Measurements from ENCODE around the gene RGL3.
"Not testable (repeated sequence)": the region's sequence is repeated elsewhere in the genome, so short reads cannot be mapped to it uniquely, and the experiment has no call there.

The RGL3 gene

DNA sequence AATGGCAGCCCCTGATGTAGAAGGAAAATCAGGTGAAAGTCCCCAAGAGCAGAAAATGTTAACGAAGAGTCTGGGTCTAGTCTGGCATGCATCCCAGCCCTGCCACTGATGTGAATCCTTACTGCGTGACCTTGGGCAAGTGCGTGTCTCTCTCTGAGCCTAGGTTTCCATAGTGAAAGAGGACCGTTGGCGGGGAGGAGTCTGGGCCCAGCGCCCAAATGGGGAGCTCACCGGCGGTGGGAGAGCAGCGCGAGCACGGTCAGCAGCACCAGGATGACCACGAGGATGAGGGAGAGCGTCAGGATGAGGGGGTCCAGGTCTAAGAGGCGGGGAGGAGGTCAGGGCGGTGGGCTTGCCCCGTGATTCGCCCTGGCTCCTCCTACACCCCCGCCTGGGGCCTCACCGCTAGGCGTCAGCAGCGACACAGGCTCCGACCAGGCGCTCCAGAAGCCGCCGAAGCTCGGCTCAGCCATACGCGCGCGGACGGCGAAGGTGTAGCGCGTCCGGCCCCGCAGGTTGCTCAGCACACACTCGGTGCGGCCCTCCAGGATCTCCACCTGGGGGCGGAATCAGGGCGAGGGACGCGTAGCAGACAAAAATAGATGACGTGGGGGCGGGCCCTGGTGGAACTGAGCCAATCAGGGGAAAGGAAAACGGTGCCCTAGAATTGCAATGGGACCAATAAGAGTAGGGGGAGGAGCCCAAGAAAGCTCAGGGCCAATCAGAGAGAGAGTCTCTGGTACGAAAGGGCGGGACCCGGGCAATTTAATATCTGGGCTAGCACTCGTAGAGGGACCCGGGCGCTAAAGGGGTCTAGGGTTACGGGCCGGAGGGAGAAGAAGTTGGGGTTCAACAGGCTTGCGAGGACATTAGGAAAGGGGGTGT lies 38.2 kb downstream of the RGL3 start:
- DNase-seq: peak; percentile 95

DNA sequence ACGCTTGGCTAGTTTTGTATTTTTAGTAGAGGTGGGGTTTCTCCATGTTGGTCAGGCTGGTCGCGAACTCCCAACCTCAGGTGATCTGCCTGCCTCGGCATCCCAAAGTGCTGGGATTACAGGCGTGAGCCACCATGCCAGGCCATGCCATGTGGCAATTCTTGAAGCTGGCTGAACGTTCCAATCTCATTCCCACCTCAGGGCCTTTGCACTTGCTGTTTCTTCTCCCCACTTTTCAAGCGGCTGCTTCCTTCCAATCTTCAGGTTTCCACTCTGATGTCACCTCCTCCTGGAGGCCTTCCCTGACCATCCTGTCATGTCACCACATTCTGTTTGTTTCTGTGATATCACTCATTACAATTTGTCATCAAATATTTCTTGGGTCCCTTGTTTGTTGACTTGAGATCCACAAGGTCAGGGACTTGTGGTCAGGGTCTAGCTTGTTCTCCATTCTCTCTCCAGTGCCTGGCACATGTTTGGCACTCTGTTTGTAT lies 39.2 kb downstream of the RGL3 start:
- DNase-seq: no peak

DNA sequence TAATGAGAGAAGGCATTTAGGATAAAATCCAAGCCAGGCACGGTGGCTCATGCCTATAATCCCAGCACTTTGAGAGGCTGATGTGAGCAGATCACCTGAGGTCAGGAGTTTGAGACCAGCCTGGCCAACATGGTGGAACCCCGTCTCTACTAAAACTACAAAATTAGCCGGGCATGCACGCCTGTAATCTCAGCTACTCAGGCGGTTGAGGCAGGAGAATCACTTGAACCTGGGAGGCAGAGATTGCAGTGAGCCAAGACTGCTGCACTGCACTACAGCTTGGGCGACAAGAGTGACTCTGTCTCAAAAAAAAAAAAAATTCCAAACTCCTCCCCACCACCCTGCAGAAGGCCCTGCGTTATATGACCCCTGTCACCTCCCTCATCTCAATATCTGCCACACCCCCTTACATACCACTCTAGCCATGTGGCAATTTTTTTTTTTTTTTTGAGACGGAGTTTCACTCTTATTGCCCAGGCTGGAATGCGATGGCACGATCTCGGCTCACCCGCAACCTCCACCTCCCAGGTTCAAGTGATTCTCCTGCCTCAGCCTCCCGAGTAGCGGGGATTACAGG lies 39.8 kb downstream of the RGL3 start:
- DNase-seq: not testable (repeated sequence)

DNA sequence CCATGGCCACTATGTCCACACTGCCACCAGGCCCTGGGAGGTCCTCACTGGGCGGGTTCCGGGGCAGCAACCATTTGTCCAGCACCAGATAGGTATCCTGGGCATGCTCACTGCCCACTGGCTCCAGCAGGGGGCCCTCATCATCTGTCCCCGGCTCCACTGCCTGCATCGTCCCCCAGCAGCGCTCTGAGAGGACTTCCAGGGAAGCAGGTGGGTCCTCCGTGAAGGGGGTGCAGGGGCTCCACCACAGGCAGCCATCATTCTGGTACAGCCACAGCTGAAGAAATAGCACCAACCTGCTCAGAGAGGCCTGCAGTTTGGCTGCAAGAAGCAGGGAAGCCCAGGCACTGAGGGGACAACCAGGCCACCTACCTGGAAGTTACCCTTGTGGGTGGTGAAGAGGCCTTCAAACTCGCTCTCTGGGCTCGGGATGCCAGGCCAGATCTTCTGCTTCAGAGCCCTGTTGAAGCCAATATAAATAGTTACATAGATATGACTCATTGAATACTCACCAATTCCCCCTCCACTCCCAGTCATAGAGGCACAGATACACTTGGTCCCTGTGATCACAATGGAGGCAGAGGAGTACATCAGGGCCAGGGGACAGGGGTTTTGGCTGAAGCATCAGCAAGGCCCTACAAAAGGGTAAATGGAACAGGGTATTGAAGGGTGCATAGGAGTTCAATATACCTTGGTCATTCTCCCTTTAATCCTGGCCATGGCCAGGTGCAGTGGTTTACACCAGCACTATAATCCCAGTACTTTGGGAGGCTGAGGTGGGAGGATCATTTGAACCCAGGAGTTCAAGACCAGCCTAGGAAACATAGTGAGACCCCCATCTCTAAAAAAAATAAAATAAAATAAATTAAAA lies 40.6 kb downstream of the RGL3 start:
- peak; percentile 82 for DNase-seq

DNA sequence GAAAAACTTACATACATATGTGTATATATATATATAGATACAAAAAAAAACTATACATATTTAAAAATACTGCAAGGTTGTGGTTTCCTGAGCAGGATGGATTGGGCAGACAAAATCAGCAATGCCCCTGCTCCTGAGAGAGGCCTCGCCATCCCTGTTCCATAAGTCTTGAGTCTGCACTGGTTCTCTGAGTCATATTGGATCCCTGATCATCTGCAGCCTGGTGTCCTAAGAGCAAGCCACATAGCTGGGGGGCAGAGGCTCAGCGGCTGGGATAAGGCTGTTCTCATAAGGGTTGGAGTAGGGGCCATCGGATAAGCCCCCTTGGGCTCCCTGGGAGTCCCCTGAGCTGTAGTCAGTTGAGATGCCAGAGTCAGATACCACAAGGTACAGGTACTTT lies 41.4 kb downstream of the RGL3 start:
- no peak for DNase-seq

DNA sequence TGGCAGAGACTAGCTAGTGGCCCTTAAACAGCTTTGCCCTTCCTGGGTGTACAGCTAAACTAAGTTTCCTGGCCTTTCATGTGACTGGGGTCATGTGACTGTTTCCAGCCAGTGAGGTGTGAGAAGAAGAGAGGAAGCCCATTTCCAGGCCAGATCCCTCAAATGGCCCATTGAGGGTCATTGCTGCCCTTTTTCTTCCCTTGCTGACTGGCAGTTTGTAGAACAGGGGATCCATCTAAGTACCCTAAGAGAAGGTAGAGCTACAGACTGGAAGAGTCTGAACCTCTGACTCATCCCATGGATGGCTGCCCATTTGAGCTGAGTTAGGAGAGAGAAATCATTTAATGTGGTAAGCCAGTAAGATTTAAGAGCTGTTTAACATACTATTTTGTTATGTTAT lies 41.9 kb downstream of the RGL3 start:
- DNase-seq: peak; percentile 91

DNA sequence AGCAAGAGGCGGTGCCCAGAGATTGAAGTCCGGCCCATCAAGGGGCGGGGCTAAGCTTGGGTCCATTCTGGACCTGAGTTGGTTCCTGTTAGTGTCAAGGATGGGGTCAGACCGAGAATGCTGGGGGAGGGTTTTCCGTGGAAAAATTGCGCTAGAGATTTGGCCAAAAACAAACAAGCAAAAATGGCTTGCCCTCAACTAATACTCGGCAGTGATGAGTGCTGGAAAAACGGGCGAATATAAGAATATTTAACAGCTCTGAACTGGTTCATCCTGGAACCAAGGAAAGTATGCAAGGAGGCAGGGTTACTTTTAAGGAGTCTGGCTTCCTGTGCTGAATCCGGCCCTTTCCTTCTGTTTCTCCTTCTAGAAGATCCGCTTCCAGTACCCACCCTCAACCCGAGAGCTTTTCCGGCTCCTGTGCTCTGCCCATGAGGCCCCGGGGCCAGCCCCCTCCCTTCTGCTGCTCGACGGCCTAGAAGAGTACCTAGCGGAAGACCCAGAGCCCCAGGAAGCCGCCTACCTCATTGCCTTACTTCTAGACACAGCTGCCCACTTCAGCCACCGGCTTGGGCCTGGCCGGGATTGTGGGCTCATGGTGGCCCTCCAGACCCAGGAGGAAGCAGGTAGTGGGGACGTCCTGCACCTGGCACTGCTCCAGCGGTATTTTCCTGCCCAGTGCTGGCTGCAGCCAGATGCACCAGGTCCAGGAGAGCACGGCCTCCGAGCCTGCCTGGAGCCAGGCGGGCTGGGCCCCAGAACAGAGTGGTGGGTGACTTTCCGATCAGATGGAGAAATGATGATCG lies 43.8 kb downstream of the RGL3 start:
- no peak for DNase-seq

DNA sequence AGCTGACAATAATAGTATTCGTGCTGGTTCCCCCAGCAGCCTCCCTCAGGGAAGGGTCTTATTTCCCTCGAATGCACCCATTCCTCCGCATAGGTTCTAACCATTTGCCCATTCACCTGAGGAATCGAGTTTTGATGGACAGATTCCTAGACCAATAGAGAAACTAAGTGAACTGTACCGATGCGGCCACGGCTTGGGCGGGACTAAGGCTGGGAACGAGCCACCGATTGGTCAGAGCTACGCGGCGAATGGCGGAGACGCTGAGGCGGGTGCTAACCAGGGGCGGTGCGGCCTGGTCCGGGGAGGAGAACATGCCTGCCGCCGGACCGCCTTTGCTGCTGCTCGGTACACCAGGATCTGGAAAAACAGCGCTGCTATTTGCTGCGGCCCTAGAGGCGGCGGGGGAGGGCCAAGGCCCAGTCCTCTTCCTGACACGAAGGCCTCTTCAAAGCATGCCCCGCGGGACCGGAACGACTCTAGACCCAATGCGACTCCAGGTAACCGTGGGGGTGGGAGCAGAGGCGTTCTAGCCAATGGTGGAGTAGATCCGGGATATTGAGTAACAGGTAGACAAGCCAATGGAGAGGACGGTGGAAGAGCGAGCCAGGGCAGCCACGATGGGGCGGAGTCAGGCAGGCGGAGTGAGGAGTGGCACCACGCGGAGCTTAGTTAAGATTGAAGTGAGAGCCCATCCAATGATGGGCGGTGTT lies 44.5 kb downstream of the RGL3 start, which contains the start of gene SWSAP1:
SWSAP1 (plus strand) TSS at position 234 of the 710 bp plus-strand sequence; CDS start at position 249, 15 bp downstream.
- DNase-seq: peak; percentile 99

DNA sequence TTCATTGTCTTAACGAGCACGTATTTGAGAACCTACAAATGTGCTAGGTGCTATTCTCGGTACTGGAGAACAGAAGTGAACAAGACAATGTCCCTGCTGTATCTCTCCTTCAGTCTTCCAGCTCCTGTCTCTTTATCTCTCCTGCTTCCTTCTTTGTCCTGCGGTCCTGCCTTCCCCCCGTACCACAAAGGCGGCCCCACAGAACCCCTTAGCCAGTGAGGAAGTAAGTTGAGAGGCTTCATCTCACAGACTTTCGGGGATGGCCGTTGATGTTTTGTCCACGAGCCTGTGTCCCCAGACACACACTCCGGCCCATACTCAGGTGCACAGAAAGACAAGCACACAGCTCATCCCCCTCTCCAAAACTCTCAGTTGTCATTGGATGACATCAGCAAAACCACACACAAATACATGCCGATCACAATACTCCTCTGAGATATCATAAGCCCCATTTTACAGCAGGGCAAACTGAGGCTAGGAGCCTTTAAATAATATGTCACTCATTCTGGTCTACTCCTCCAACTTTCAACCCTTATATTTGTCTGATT lies 45.2 kb downstream of the RGL3 start:
- DNase-seq: no peak

DNA sequence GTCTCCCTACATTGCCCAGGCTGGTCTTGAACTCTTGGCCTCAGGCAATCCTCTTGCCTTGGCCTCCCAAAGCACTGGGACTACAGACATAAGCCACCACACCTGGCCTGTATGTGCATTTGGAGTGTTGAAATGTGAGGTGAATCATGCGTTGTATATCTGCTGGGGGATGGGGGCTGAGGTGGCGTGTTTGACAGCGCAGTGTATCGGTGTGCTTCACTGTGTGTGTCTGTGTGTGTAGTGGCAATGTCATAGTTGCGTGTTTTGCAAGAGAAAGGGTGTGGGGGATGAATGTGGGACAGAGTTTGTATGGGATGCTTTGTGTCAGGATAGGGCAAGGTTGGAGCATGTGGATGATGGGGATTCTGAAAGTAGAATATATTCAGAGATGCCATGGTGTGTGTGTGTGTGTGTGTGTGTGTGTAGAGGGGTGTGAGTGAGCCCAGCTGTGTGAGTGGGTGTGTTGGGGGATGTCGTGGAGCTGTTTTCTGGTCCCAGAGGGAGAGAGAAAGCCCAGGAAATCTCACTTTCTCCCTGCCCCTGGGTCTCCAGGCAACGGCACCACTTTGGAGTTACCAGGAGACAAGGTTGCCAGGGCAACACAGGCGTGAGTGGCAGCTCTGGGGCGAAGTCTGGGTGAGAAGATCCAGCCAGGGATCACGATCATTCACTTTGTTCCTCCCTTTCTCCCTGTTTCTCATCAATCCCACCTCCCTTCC lies 45.8 kb downstream of the RGL3 start:
- peak; percentile 14 for DNase-seq

DNA sequence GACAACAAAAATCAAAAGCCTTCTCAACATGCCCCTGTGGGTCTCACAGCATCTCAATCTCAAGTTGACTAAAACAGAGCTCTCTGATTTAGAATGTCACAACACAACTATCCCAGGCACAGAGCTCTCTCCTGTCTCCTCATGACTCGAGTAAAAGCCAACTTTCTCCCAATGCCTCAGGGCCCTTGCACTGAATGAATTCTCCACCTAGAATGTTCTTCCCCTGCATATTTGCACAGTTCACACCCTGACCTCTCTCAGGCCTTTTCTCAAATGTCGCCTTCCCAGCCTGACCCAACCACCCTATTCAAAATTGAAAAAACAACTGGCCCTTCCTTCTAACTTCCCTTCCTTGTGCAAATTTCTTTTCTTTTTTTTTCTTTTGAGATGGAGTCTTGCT lies 48.4 kb downstream of the RGL3 start:
- no peak for DNase-seq

DNA sequence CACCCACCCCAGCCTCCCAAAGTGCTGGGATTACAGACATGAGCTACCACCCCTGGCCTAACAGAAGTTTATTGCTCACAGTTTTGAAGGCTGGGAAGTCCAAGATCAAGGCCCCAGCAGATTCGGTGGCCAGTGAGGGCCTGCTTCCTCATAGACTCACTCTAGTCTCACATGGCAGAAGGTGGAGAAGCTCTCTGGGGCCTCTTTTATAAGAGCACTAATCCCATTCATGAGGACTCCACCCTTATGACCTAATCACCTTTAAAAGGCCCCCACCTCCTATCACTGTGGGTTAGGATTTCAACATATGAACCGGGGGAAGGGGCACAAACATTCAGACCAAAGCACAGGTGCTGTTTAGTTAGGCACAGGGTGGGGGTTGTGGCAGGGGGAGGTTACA lies 51.6 kb downstream of the RGL3 start:
- DNase-seq: no peak

DNA sequence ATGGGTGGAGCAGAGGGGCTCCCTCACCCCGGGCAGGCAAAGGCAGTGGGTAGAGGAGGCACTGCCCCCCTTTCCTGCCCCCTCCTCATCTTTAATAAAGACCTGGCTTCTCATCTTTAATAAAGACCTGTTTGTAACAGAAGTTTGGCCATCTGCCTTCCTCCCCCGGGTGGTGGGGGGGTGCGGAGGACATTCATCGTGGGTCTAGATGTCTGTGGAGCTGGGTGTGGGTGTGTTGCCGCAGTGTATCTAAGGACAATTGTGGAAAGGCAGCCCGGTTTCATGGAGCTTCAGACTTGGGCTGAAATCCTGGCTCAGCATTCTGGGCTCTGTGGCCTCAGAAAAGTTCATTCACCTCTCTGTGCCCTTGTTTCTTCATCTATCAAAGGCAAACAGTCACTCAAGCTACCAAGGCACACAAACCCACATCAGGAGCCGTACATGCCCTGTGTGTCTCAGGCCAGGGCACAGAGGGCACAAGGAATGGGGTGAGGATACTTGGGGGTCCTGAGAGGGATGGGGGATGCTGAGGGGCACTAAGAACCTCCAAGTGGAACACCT lies 53.5 kb downstream of the RGL3 start:
- DNase-seq: no peak

DNA sequence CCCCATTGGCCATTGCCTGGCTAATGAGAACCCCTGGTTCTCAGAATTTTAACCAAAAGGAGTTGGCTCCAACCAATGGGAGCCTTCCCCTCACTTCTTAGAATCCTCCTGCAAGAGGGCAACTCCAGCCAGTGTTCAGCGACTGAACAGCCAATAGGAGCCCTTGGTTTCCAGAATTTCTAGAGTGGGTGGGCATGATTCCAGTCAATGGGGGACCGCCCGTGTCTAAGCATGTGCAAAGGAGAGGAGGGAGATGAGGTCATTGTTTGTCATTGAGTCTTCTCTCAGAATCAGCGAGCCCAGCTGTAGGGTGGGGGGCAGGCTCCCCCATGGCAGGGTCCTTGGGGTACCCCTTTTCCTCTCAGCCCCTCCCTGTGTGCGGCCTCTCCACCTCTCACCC lies 54.2 kb downstream of the RGL3 start:
- DNase-seq: no peak

DNA sequence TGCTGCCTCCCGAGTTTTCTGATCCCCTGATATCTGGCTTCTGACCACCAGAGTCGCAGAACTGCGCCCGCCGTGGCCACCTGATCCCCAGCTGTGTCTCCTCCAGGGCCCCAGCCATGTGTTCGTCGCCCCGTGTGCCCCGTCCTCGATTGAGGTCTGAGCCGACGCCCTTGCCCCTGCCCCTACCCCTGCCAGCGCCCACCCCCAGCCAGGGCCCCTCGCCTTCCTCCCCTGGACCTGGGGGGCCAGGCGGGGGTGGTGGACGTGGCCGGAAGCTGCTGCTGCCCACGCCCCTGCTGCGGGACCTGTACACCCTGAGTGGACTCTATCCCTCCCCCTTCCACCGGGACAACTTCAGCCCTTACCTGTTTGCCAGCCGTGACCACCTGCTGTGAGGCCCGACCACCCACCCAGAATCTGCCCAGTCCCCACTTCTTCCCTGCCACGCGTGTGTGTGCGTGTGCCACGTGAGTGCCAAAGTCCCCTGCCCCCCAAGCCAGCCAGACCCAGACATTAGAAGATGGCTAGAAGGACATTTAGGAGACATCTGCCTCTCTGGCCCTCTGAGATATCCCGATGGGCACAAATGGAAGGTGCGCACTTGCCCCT lies 54.7 kb downstream of the RGL3 start:
- no peak for DNase-seq

DNA sequence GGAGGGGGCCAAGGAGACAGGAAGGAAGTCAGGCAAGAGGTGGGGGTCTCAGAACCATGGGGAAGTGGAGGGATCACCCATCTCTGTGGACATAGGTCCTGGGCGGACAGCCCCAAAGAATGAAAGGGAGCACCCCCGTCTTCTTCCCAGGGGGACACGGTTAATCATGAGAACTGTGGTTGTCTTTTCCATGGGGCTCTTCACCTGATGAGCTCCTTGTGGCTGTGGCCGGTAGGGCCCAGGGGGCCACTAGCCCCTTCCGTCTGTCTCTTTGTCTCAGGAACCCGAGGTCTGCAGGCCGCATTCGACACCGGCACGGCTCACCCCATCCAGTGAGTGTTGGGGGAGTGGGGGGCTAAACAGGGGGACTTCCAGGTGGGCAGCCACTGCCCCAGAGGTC lies 55.2 kb downstream of the RGL3 start:
- no peak for DNase-seq

DNA sequence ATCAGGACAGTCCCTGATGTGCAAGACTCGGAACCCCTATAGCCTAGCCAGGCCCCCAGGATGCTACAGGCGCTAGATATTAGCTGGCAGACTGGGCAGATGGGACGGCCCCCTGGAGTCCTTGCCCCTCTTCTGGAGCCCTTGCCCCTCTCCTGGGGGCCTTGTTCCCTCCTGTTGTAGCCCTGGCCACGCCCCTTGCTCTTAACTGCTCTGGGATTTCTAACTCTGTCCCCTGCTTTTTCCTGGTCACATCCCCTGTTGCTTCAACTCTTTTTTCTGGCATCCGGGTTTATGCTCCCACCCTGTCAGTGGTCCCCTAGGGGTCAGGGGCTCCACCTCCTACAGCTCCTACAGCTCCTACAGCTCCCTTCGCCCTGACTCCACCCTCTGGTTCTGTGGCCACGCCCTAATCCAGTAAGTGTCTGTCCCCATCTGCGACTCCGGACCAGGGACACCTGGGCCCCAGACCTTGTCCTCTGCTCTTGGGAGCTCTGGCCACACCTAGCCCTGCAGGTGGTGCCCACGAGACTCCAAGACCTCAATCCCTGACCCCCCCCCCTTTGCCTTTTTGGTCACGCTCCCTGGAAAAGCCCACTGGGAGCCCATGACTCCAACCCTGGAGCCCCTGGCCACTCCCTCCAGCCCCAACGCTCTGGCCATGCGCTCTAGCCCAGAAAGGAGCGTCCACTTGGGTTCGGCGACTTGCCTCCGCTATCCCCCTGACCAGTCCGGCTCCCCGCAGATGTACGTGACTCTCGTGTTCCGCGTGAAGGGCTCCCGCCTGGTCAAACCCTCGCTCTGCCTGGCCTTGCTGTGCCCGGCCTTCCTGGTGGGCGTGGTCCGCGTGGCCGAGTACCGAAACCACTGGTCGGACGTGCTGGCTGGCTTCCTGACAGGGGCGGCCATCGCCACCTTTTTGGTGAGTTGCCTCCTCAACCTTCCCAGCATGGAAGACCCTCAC lies 57.1 kb downstream of the RGL3 start:
- DNase-seq: no peak

DNA sequence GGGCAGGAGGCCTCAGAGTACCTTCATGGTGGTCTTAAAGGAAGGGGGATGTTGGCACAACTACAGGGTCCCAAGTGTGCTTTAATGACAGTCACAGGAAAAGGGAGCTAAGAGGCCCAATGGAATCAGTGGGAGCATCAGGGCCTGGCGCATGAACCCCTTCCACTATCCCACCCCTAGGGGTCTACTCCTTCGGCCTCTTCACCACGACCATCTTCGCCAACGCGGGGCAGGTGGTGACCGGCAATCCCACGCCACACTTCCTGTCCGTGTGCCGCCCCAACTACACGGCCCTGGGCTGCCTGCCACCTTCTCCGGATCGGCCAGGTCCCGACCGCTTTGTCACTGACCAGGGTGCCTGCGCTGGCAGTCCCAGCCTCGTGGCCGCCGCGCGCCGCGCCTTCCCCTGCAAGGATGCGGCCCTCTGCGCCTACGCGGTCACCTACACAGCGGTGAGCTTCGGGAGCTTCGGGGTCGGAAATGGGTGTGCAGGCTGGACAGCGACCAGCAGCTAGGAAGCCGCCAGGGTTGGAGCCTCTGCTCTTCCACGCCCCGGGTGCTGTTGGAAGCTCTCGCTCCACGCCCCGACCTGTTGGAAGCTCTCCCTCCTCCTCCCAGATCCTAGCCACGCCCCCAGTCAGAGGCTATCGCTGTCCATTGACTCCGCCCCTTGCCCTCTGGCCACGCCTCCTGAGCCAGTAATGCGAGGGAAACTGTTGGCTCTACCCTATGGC lies 57.9 kb downstream of the RGL3 start:
- no peak for DNase-seq

Measured in fibroblast of skin of scalp (primary cell).